T-cell (primary cell): ENCODE results near the gene MKRN2OS. TPM values are rescaled to one million over a fixed set of nuclear protein-coding genes. Genes with fewer than 3 reads are reported as not detected.

ENCODE experiments used
- ATAC-seq, 4 experiments: fragments of 200-7000 bp in 3 of 4; fragments of 150-1000 bp in 1 of 4; cut with Tn5 transposase; replicated peaks in 1 of 4; 1 replicate in 3 of 4; 2 replicates in 1 of 4; pipeline ENCODE4 v1.10.0; 2021; ENCODE audit warnings: moderate library complexity in 3 of 4, mild to moderate bottlenecking in 2 of 4, moderate number of reproducible peaks in 1 of 4
- CTCF ChIA-PET, 2 donors: fragments of 300-600 bp; sonication (Branson Sonifier 250); formaldehyde crosslinking; loops; one replicate each; lab custom pipeline; 2022; ENCODE audit warnings: antibody characterized with exemption in 2 of 2; lab: Charles Lee
- POLR2A ChIA-PET, 2 donors: fragments of 300-600 bp; sonication (Branson Sonifier 250); formaldehyde crosslinking; loops; one replicate each; lab custom pipeline; 2022; ENCODE audit warnings: antibody characterized with exemption in 2 of 2; lab: Charles Lee
- DNase-seq, 35 experiments: peaks; one replicate each; pipeline versions ENCODE4 v3.0.0 to v3.0.0-alpha.2; 2013 to 2023
- H3K27ac ChIP-seq: one replicate; pipeline ENCODE4 v1.5.1; 2013; ENCODE audit warnings: low read length
- H3K27me3 ChIP-seq, 2 experiments: replicated peaks in 1 of 2; 1 replicate in 1 of 2; 2 replicates in 1 of 2; pipeline versions ENCODE4 v1.6.1 to v1.7.0; 2013; ENCODE audit warnings: low read length in 1 of 2, mixed read lengths in 1 of 2; ENCODE audit not compliant: control insufficient read depth in 2 of 2, insufficient read depth in 2 of 2; ENCODE audit errors: extremely low read depth in 1 of 2
- H3K36me3 ChIP-seq, 2 donors: 1 replicate in 1 of 2; 2 replicates in 1 of 2; pipeline versions ENCODE4 v1.6.1 to v1.7.0; 2013; ENCODE audit warnings: low read length in 1 of 2; ENCODE audit not compliant: control insufficient read depth in 2 of 2, insufficient read depth in 1 of 2; ENCODE audit errors: extremely low read depth in 1 of 2
- H3K4me1 ChIP-seq, 2 experiments: 1 replicate in 1 of 2; 2 replicates in 1 of 2; pipeline versions ENCODE4 v1.6.1 to v1.7.0; 2013; ENCODE audit warnings: low read length in 2 of 2, mixed read lengths in 1 of 2; ENCODE audit not compliant: insufficient read depth in 2 of 2, control insufficient read depth in 1 of 2; ENCODE audit errors: extremely low read depth in 1 of 2
- H3K4me3 ChIP-seq, 2 donors: 1 replicate in 1 of 2; 2 replicates in 1 of 2; pipeline versions ENCODE4 v1.5.1 to v1.7.0; 2013; ENCODE audit warnings: mild to moderate bottlenecking in 2 of 2, low read length in 1 of 2, moderate library complexity in 1 of 2; ENCODE audit not compliant: control insufficient read depth in 1 of 2; ENCODE audit errors: extremely low read depth in 1 of 2
- H3K9me3 ChIP-seq: 2 replicates; pipeline ENCODE4 v1.7.0; 2013
- H3K27ac Mint-ChIP-seq, 2 donors: one replicate each; pipeline ENCODE4 v1.8.0; 2020 to 2021; ENCODE audit warnings: mild to moderate bottlenecking in 2 of 2, mixed read lengths in 2 of 2
- H3K27me3 Mint-ChIP-seq, 2 donors: one replicate each; pipeline ENCODE4 v1.8.0; 2021 to 2022; ENCODE audit warnings: mixed read lengths in 2 of 2
- H3K36me3 Mint-ChIP-seq: one replicate; pipeline ENCODE4 v1.8.0; 2021; ENCODE audit warnings: mixed read lengths
- H3K4me1 Mint-ChIP-seq, 3 donors: one replicate each; pipeline ENCODE4 v1.8.0; 2020 to 2022; ENCODE audit warnings: mixed read lengths in 3 of 3, mild to moderate bottlenecking in 1 of 3
- H3K4me3 Mint-ChIP-seq, 3 donors: one replicate each; pipeline ENCODE4 v1.8.0; 2020 to 2022; ENCODE audit warnings: mild to moderate bottlenecking in 3 of 3, mixed read lengths in 3 of 3, moderate library complexity in 3 of 3
- H3K9me3 Mint-ChIP-seq, 3 donors: one replicate each; pipeline ENCODE4 v1.8.0; 2020 to 2022; ENCODE audit warnings: mixed read lengths in 3 of 3
- WGBS: methylation state at CpG from one replicate; pipeline ENCODE4 v1.1.5; 2013; ENCODE audit warnings: missing lambda C conversion rate; ENCODE audit not compliant: insufficient coverage; 5-methylcytosine and 5-hydroxymethylcytosine counted together
- total RNA-seq, 35 experiments: library from RNA in 6 of 35; stranded (reverse) in 6 of 35; fragments of 120-200 nt in 1 of 35; gene quantifications; one replicate each; pipeline versions ENCODE4 v1.2.1 to v1.2.4 and lab custom pipeline; 2013 to 2026

Gene MKRN2OS
- total RNA-seq, 5 donors from 2014 or later (not counting 1 experiment from before 2014, with no cell fraction given): not detected

- no peaks in the 10 kb centered on the region for H3K9me3 Mint-ChIP-seq
- ChIA-PET CTCF (no interaction called here), POLR2A (no interaction called here)
- ATAC-seq: no peak
- H3K4me1 Mint-ChIP-seq: no peaks in the 10 kb centered on the region
- Histone ChIP-seq H3K36me3 (peaks cover 3 to 7% of the 10 kb centered on the region in 2 donors), H3K9me3 (no peaks in the 10 kb centered on the region), H3K27me3 (no peaks in the 10 kb centered on the region), H3K4me1 (no peaks in the 10 kb centered on the region), H3K4me3 (no peak overlapping the region), H3K27ac (no peak overlapping the region)
- H3K4me3 Mint-ChIP-seq: no peak overlapping the region
- H3K36me3 Mint-ChIP-seq: peaks cover 29% of the 10 kb centered on the region
- no peak overlapping the region for H3K27ac Mint-ChIP-seq
- DNase-seq: no peak
- H3K27me3 Mint-ChIP-seq: no peaks in the 10 kb centered on the region
- 95% methylated on average over 5 of the region's 11 CpGs for WGBS
Observed at GRCh38 chr3:12516873-12517272, 28.4 kb downstream of the MKRN2OS start.

DNA sequence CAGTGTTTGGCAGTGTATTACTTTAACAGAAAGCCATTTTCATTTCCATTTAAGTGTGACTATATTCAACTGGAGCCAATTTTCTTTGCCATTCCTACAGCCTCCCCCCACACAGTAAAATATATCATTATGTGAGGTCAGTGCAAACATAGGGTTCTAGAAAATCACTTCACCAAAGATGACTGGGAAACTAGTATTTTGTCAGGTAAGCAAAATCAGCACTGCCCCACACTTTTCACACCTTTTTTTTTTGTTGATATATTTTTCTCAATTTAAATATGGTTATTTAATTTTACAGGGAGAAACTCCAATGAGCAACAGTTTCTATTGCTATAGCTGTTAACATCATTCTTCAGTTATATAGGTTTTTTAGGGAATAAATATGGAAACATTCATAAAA lies 29.7 kb downstream of the MKRN2OS start:
- peaks cover 24% of the 10 kb centered on the region for H3K36me3 Mint-ChIP-seq
- POLR2A ChIA-PET: no interaction called here

GRCh38 chr3:12513694-12514446 lies 31.4 kb downstream of the MKRN2OS start:
- no peak overlapping the region for H3K27ac Mint-ChIP-seq

More for the DNA sequence above, 29.7 kb downstream of the MKRN2OS start:
- DNase-seq (no peak), ATAC-seq (no peak)
- Histone ChIP-seq H3K4me1 (no peaks in the 10 kb centered on the region), H3K36me3 (peaks cover 3 to 5% of the 10 kb centered on the region in 2 donors), H3K9me3 (no peaks in the 10 kb centered on the region), H3K27ac (no peak overlapping the region), H3K4me3 (no peak overlapping the region), H3K27me3 (no peaks in the 10 kb centered on the region)
- no peaks in the 10 kb centered on the region for H3K4me1 Mint-ChIP-seq
- H3K9me3 Mint-ChIP-seq: no peaks in the 10 kb centered on the region
- no peaks in the 10 kb centered on the region for H3K27me3 Mint-ChIP-seq
- H3K4me3 Mint-ChIP-seq: no peak overlapping the region
- CTCF ChIA-PET: no interaction called here
- H3K27ac Mint-ChIP-seq: no peak overlapping the region

GRCh38 chr3:12512534-12513118 lies 32.7 kb downstream of the MKRN2OS start:
- Histone ChIP-seq H3K36me3 (peaks cover 3% of the 10 kb centered on the region in 2 donors), H3K27ac (no peak overlapping the region), H3K27me3 (no peaks in the 10 kb centered on the region), H3K4me1 (no peaks in the 10 kb centered on the region), H3K4me3 (no peak overlapping the region), H3K9me3 (no peaks in the 10 kb centered on the region)
- Mint-ChIP-seq H3K36me3 (peaks cover 24% of the 10 kb centered on the region), H3K9me3 (no peaks in the 10 kb centered on the region), H3K4me3 (no peak overlapping the region), H3K27ac (no peak overlapping the region), H3K27me3 (no peaks in the 10 kb centered on the region), H3K4me1 (no peaks in the 10 kb centered on the region)
- no CpG with 5 or more reads among the region's 4 CpGs for WGBS
- ATAC-seq: no peak
- ChIA-PET POLR2A (no interaction called here), CTCF (no interaction called here)
- DNase-seq: no peak

More at GRCh38 chr3:12513694-12514446, 31.4 kb downstream of the MKRN2OS start:
- POLR2A ChIA-PET: no interaction called here
- H3K27me3 ChIP-seq: no peaks in the 10 kb centered on the region
- Mint-ChIP-seq H3K4me1 (no peaks in the 10 kb centered on the region), H3K27me3 (no peaks in the 10 kb centered on the region), H3K9me3 (no peaks in the 10 kb centered on the region), H3K4me3 (no peak overlapping the region), H3K36me3 (peaks cover 17% of the 10 kb centered on the region)
- H3K4me1 ChIP-seq: no peaks in the 10 kb centered on the region
- WGBS: 94% methylated on average over 4 of the region's 5 CpGs
- H3K4me3 ChIP-seq: no peak overlapping the region
- no peaks in the 10 kb centered on the region for H3K9me3 ChIP-seq
- ATAC-seq: no peak
- peaks cover 2 to 3% of the 10 kb centered on the region in 2 donors for H3K36me3 ChIP-seq
- H3K27ac ChIP-seq: no peak overlapping the region
- no peak for DNase-seq
- CTCF ChIA-PET: no interaction called here

DNA sequence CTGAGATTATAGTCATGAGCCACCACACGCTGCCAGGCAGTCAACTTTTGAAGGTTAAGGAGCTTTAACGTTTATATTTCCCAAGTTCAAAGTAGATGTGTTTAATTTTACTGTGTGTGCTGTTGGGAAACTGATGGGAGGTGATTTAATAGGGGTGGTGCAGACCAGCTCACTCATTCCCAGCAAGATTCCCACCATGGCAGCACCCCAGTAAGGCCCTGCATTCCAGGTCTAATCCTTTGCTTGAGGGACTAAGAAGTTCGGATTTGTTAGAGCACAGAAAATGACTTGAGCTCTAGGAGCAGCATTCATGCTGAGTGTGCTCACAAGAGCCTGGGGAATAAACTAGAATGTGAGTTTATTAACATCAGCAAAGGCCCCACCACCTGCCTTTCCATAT lies 35.8 kb downstream of the MKRN2OS start:
- CTCF ChIA-PET: no interaction called here

GRCh38 chr3:12508291-12508700 lies 37.0 kb downstream of the MKRN2OS start:
- Histone ChIP-seq H3K4me3 (no peak overlapping the region), H3K4me1 (no peaks in the 10 kb centered on the region), H3K27me3 (no peaks in the 10 kb centered on the region), H3K36me3 (peaks cover 3 to 16% of the 10 kb centered on the region in 2 donors), H3K27ac (no peak overlapping the region), H3K9me3 (no peaks in the 10 kb centered on the region)
- H3K27ac Mint-ChIP-seq: no peak overlapping the region
- CTCF ChIA-PET: no interaction called here
- no peak overlapping the region for H3K4me3 Mint-ChIP-seq
- H3K9me3 Mint-ChIP-seq: no peaks in the 10 kb centered on the region
- no peak for DNase-seq
- H3K36me3 Mint-ChIP-seq: peaks cover 43% of the 10 kb centered on the region
- POLR2A ChIA-PET: no interaction called here
- H3K4me1 Mint-ChIP-seq: no peaks in the 10 kb centered on the region
- no peak for ATAC-seq
- H3K27me3 Mint-ChIP-seq: no peaks in the 10 kb centered on the region
- WGBS: 96% methylated on average over 3 of the region's 5 CpGs

More for the DNA sequence above, 35.8 kb downstream of the MKRN2OS start:
- Mint-ChIP-seq H3K27me3 (no peaks in the 10 kb centered on the region), H3K36me3 (peaks cover 40% of the 10 kb centered on the region), H3K4me1 (no peaks in the 10 kb centered on the region), H3K4me3 (no peak overlapping the region), H3K27ac (no peak overlapping the region), H3K9me3 (no peaks in the 10 kb centered on the region)
- Histone ChIP-seq H3K4me1 (no peaks in the 10 kb centered on the region), H3K9me3 (no peaks in the 10 kb centered on the region), H3K4me3 (no peak overlapping the region), H3K27ac (no peak overlapping the region), H3K36me3 (peaks cover 0 to 6% of the 10 kb centered on the region in 2 donors), H3K27me3 (no peaks in the 10 kb centered on the region)
- DNase-seq (no peak), ATAC-seq (no peak)
- WGBS: 100% methylated on average over 1 of the region's 3 CpGs
- POLR2A ChIA-PET: interaction anchor here in 1 of 2 donors (0.6 kb wide), 1 partner anchor 842 kb away, joined by 4 read pairs; no protein-coding TSS in a partner anchor
